CD4-positive, alpha-beta memory T cell (primary cell): ENCODE data around the gene COG7. TPM values are rescaled to one million over a fixed set of nuclear protein-coding genes. Genes with fewer than 3 reads are reported as not detected.

Source experiments
- CTCF ChIA-PET: fragments of 350-600 bp; sonication (Branson Sonifier 250); formaldehyde crosslinking; loops from one replicate; lab custom pipeline; 2021; ENCODE audit warnings: inconsistent platforms; ENCODE audit not compliant: partially characterized antibody; lab: Charles Lee
- POLR2A ChIA-PET: fragments of 350-600 bp; sonication (Branson Sonifier 250); formaldehyde crosslinking; loops from one replicate; lab custom pipeline; 2021; ENCODE audit not compliant: partially characterized antibody; lab: Charles Lee
- DNase-seq, 5 donors: peaks; one replicate each; pipeline versions ENCODE4 v3.0.0 to v3.0.0-alpha.2; 2020 to 2022; ENCODE audit warnings: mixed read lengths in 1 of 5
- H3K27ac ChIP-seq: one replicate; pipeline ENCODE4 v1.7.0; 2013; ENCODE audit warnings: low read depth, low read length
- H3K27me3 ChIP-seq: 2 replicates; pipeline ENCODE4 v1.7.0; 2013; ENCODE audit warnings: mild to moderate bottlenecking, low read length, moderate library complexity; ENCODE audit not compliant: insufficient read depth
- H3K36me3 ChIP-seq: 2 replicates; pipeline ENCODE4 v1.7.0; 2013; ENCODE audit warnings: mild to moderate bottlenecking, low read length, moderate library complexity; ENCODE audit not compliant: insufficient read depth
- H3K4me1 ChIP-seq: 2 replicates; pipeline ENCODE4 v1.7.0; 2013; ENCODE audit warnings: mild to moderate bottlenecking, low read length, moderate library complexity; ENCODE audit not compliant: insufficient read depth
- H3K4me3 ChIP-seq, 2 donors: one replicate each; pipeline ENCODE4 v1.7.0; 2013; ENCODE audit warnings: low read length in 2 of 2, mild to moderate bottlenecking in 1 of 2
- H3K9me3 ChIP-seq, 2 donors: one replicate each; pipeline ENCODE4 v1.7.0; 2013; ENCODE audit warnings: low read length in 2 of 2, control low read depth in 1 of 2; ENCODE audit not compliant: control insufficient read depth in 1 of 2
- H3K27ac Mint-ChIP-seq, 7 donors: one replicate each; pipeline ENCODE4 v1.8.0; 2020 to 2021; ENCODE audit warnings: mixed read lengths in 7 of 7, mild to moderate bottlenecking in 6 of 7, inconsistent platforms in 3 of 7, moderate library complexity in 3 of 7
- H3K27me3 Mint-ChIP-seq, 2 donors: one replicate each; pipeline ENCODE4 v1.8.0; 2020 to 2021; ENCODE audit warnings: mixed read lengths in 2 of 2
- H3K36me3 Mint-ChIP-seq, 2 donors: one replicate each; pipeline ENCODE4 v1.8.0; 2020 to 2021; ENCODE audit warnings: mixed read lengths in 2 of 2, inconsistent platforms in 1 of 2, mild to moderate bottlenecking in 1 of 2
- H3K4me1 Mint-ChIP-seq, 4 donors: one replicate each; pipeline ENCODE4 v1.8.0; 2020 to 2021; ENCODE audit warnings: mixed read lengths in 4 of 4, mild to moderate bottlenecking in 1 of 4
- H3K4me3 Mint-ChIP-seq, 8 donors: one replicate each; pipeline ENCODE4 v1.8.0; 2020 to 2021; ENCODE audit warnings: mixed read lengths in 8 of 8, mild to moderate bottlenecking in 7 of 8, moderate library complexity in 6 of 8, inconsistent platforms in 3 of 8
- H3K9me3 Mint-ChIP-seq, 8 donors: one replicate each; pipeline ENCODE4 v1.8.0; 2020 to 2021; ENCODE audit warnings: mixed read lengths in 8 of 8, mild to moderate bottlenecking in 5 of 8, inconsistent platforms in 3 of 8, moderate library complexity in 1 of 8
- intact Hi-C: fragments of 100-400 bp; cut with micrococcal nuclease; formaldehyde crosslinking; loops from one replicate; pipeline ENCODE4 v1.15.1; 2023
- polyA plus RNA-seq, 2 donors: library from polyadenylated mRNA; unstranded; fragments of 300-500 nt; fragmentation: Illumina TruSeq; gene quantifications; one replicate each; pipeline ENCODE4 v1.2.3, GENCODE V29; 2021
- total RNA-seq, 2 experiments: library from RNA; stranded (reverse); gene quantifications; one replicate each; pipeline ENCODE4 v1.2.3, GENCODE V29; 2021

The COG7 gene
- total and polyA plus RNA-seq, 4 experiments from 2014 or later: 11.4 to 24.7 (median 16.3) TPM

GRCh38 chr16:23408242-23408822, 44.7 kb downstream of the COG7 start:
- H3K9me3 Mint-ChIP-seq: no peaks in the 10 kb centered on the region
- no peaks in the 10 kb centered on the region for H3K27me3 Mint-ChIP-seq
- H3K27ac ChIP-seq: no peak overlapping the region
- no peak overlapping the region for H3K4me3 Mint-ChIP-seq
- ChIA-PET CTCF (interaction anchor here (1.0 to 1.1 kb wide), 2 partner anchors 25 to 28 kb away, joined by 3 read pairs; no protein-coding TSS in a partner anchor), POLR2A (no interaction called here)
- H3K36me3 ChIP-seq: peaks cover 50% of the 10 kb centered on the region
- no peaks in the 10 kb centered on the region for H3K9me3 ChIP-seq
- no peak overlapping the region for H3K27ac Mint-ChIP-seq
- H3K27me3 ChIP-seq: no peaks in the 10 kb centered on the region
- intact Hi-C loops: no loop called here
- no peak overlapping the region for H3K4me3 ChIP-seq
- DNase-seq: no peak
- H3K36me3 Mint-ChIP-seq: peaks cover 62 to 78% of the 10 kb centered on the region in 2 donors
- H3K4me1 ChIP-seq: no peaks in the 10 kb centered on the region
- no peaks in the 10 kb centered on the region for H3K4me1 Mint-ChIP-seq

GRCh38 chr16:23407436-23408127, 45.4 kb downstream of the COG7 start:
- no peak overlapping the region for H3K27ac ChIP-seq
- no peak for DNase-seq
- H3K36me3 Mint-ChIP-seq: peaks cover 65 to 78% of the 10 kb centered on the region in 2 donors
- intact Hi-C loops: no loop called here
- no peak overlapping the region for H3K4me3 ChIP-seq
- CTCF ChIA-PET: interaction anchor here (1.1 kb wide), 1 partner anchor 26 kb away, joined by 3 read pairs; no protein-coding TSS in a partner anchor
- H3K27me3 Mint-ChIP-seq: no peaks in the 10 kb centered on the region
- no peaks in the 10 kb centered on the region for H3K4me1 Mint-ChIP-seq
- H3K9me3 ChIP-seq: no peaks in the 10 kb centered on the region
- H3K36me3 ChIP-seq: peaks cover 52% of the 10 kb centered on the region
- H3K9me3 Mint-ChIP-seq: no peaks in the 10 kb centered on the region
- no peak overlapping the region for H3K4me3 Mint-ChIP-seq
- H3K4me1 ChIP-seq: no peaks in the 10 kb centered on the region
- H3K27ac Mint-ChIP-seq: no peak overlapping the region
- POLR2A ChIA-PET: no interaction called here
- H3K27me3 ChIP-seq: no peaks in the 10 kb centered on the region

- Mint-ChIP-seq H3K4me1 (no peaks in the 10 kb centered on the region), H3K27ac (peak overlapping the region in 3 of 7 donors; percentile 36 to 62 (median 57)), H3K4me3 (no peak overlapping the region), H3K36me3 (peaks cover 70 to 76% of the 10 kb centered on the region in 2 donors), H3K27me3 (no peaks in the 10 kb centered on the region), H3K9me3 (no peaks in the 10 kb centered on the region)
- no peak overlapping the region for H3K27ac ChIP-seq
- H3K4me1 ChIP-seq: no peaks in the 10 kb centered on the region
- no peaks in the 10 kb centered on the region for H3K9me3 ChIP-seq
- intact Hi-C loops: no loop called here
- H3K36me3 ChIP-seq: peaks cover 52% of the 10 kb centered on the region
- CTCF ChIA-PET: interaction anchor here (3.4 kb wide), 1 partner anchor 28 kb away, joined by 14 read pairs; no protein-coding TSS in a partner anchor
- POLR2A ChIA-PET: no interaction called here
- H3K27me3 ChIP-seq: no peaks in the 10 kb centered on the region
- no peak overlapping the region for H3K4me3 ChIP-seq
- DNase-seq: no peak
These were observed 46.3 kb downstream of the COG7 start for GRCh38 chr16:23406546-23407240.

- H3K4me3 ChIP-seq: no peak overlapping the region
- no peak overlapping the region for H3K27ac Mint-ChIP-seq
- intact Hi-C loops: no loop called here
- H3K27me3 Mint-ChIP-seq: no peaks in the 10 kb centered on the region
- no peaks in the 10 kb centered on the region for H3K4me1 Mint-ChIP-seq
- H3K36me3 Mint-ChIP-seq: peaks cover 74 to 76% of the 10 kb centered on the region in 2 donors
- no peaks in the 10 kb centered on the region for H3K27me3 ChIP-seq
- peaks cover 57% of the 10 kb centered on the region for H3K36me3 ChIP-seq
- H3K9me3 Mint-ChIP-seq: no peaks in the 10 kb centered on the region
- H3K4me3 Mint-ChIP-seq: no peak overlapping the region
- H3K27ac ChIP-seq: no peak overlapping the region
- no peak for DNase-seq
- H3K9me3 ChIP-seq: no peaks in the 10 kb centered on the region
- POLR2A ChIA-PET: no interaction called here
- H3K4me1 ChIP-seq: no peaks in the 10 kb centered on the region
- CTCF ChIA-PET: interaction anchor here (3.4 kb wide), 1 partner anchor 29 kb away, joined by 14 read pairs; no protein-coding TSS in a partner anchor
These were observed 47.0 kb downstream of the COG7 start for GRCh38 chr16:23406024-23406423.

- Histone ChIP-seq H3K36me3 (peaks cover 63% of the 10 kb centered on the region), H3K27me3 (no peaks in the 10 kb centered on the region), H3K4me1 (no peaks in the 10 kb centered on the region), H3K27ac (no peak overlapping the region), H3K4me3 (no peak overlapping the region), H3K9me3 (no peaks in the 10 kb centered on the region)
- no peak overlapping the region for H3K27ac Mint-ChIP-seq
- no peaks in the 10 kb centered on the region for H3K4me1 Mint-ChIP-seq
- H3K27me3 Mint-ChIP-seq: no peaks in the 10 kb centered on the region
- ChIA-PET POLR2A (no interaction called here), CTCF (interaction anchor here (3.4 kb wide), 1 partner anchor 31 kb away, joined by 14 read pairs; no protein-coding TSS in a partner anchor)
- DNase-seq: no peak
- no peaks in the 10 kb centered on the region for H3K9me3 Mint-ChIP-seq
- H3K4me3 Mint-ChIP-seq: no peak overlapping the region
- intact Hi-C loops: no loop called here
- peaks cover 74 to 80% of the 10 kb centered on the region in 2 donors for H3K36me3 Mint-ChIP-seq
These were observed 49.4 kb downstream of the COG7 start for GRCh38 chr16:23403547-23403946.

GRCh38 chr16:23402100-23402499, 50.9 kb downstream of the COG7 start:
- H3K27me3 Mint-ChIP-seq: no peaks in the 10 kb centered on the region
- no peak for DNase-seq
- intact Hi-C loops: no loop called here
- ChIA-PET CTCF (no interaction called here), POLR2A (no interaction called here)
- H3K27ac Mint-ChIP-seq: no peak overlapping the region
- no peaks in the 10 kb centered on the region for H3K4me1 ChIP-seq
- peaks cover 71% of the 10 kb centered on the region for H3K36me3 ChIP-seq
- H3K4me3 ChIP-seq: no peak overlapping the region
- H3K36me3 Mint-ChIP-seq: peaks cover 81 to 85% of the 10 kb centered on the region in 2 donors
- no peaks in the 10 kb centered on the region for H3K9me3 ChIP-seq
- H3K4me1 Mint-ChIP-seq: peaks cover 0 to 3% (median 0%) of the 10 kb centered on the region in 4 donors
- no peaks in the 10 kb centered on the region for H3K27me3 ChIP-seq
- no peak overlapping the region for H3K27ac ChIP-seq
- no peaks in the 10 kb centered on the region for H3K9me3 Mint-ChIP-seq
- no peak overlapping the region for H3K4me3 Mint-ChIP-seq

- no peaks in the 10 kb centered on the region for H3K9me3 Mint-ChIP-seq
- intact Hi-C loops: no loop called here
- H3K27ac Mint-ChIP-seq: no peak overlapping the region
These were observed 51.9 kb downstream of the COG7 start for GRCh38 chr16:23401139-23401538.

More at GRCh38 chr16:23401139-23401538, 51.9 kb downstream of the COG7 start:
- Histone ChIP-seq H3K27me3 (no peaks in the 10 kb centered on the region), H3K4me1 (no peaks in the 10 kb centered on the region), H3K4me3 (no peak overlapping the region), H3K27ac (no peak overlapping the region), H3K9me3 (no peaks in the 10 kb centered on the region), H3K36me3 (peaks cover 71% of the 10 kb centered on the region)
- POLR2A ChIA-PET: no interaction called here
- H3K36me3 Mint-ChIP-seq: peaks cover 73 to 82% of the 10 kb centered on the region in 2 donors
- no peak for DNase-seq
- no peaks in the 10 kb centered on the region for H3K27me3 Mint-ChIP-seq
- no peak overlapping the region for H3K4me3 Mint-ChIP-seq
- H3K4me1 Mint-ChIP-seq: peaks cover 0 to 3% (median 0%) of the 10 kb centered on the region in 4 donors
- CTCF ChIA-PET: interaction anchor here (1.0 kb wide), 1 partner anchor 35 kb away, joined by 3 read pairs; no protein-coding TSS in a partner anchor
